Gastrocnemius medialis (tissue), 4 donors: Measurements from ENCODE around the gene RPP14. TPM values are rescaled to one million over a fixed set of nuclear protein-coding genes. Genes with fewer than 3 reads are reported as not detected.

Experiments
- ATAC-seq, 2 donors: fragments of 150-250 bp; one replicate each; pipeline ENCODE4 v1.9.1; 2016
- DNase-seq, 2 donors: peaks; one replicate each; pipeline ENCODE4 v3.0.0-alpha.2; 2019
- H3K27ac ChIP-seq, 4 donors: fragments of 200-600 bp; sonication (generic); 1 replicate in 1 of 4; 2 replicates in 3 of 4; pipeline ENCODE4 v1.5.1; 2016 to 2018; ENCODE audit warnings: mild to moderate bottlenecking in 2 of 4, moderate library complexity in 1 of 4
- H3K27me3 ChIP-seq, 3 donors: fragments of 200-600 bp; sonication (generic) in 2 of 3; 1 replicate in 1 of 3; 2 replicates in 2 of 3; pipeline versions ENCODE4 v1.5.1 to v1.6.0; 2016 to 2019; ENCODE audit warnings: mild to moderate bottlenecking in 1 of 3, moderate library complexity in 1 of 3
- H3K36me3 ChIP-seq, 2 donors: fragments of 200-600 bp; sonication (generic) in 1 of 2; one replicate each; pipeline ENCODE4 v1.5.1; 2017 to 2018
- H3K4me1 ChIP-seq, 2 donors: fragments of 200-600 bp; sonication (generic) in 1 of 2; one replicate each; pipeline ENCODE4 v1.5.1; 2016 to 2017; ENCODE audit warnings: mild to moderate bottlenecking in 2 of 2
- H3K4me3 ChIP-seq, 4 donors: fragments of 200-600 bp; sonication (generic) in 3 of 4; 1 replicate in 1 of 4; 2 replicates in 3 of 4; pipeline ENCODE4 v1.5.1; 2016 to 2019; ENCODE audit warnings: mild to moderate bottlenecking in 2 of 4
- H3K9me3 ChIP-seq, 3 donors: fragments of 200-600 bp; sonication (generic) in 2 of 3; 1 replicate in 1 of 3; 2 replicates in 2 of 3; pipeline ENCODE4 v1.5.1; 2016 to 2019
- POLR2A ChIP-seq, 2 donors: fragments of 450-650 bp; IDR thresholded peaks; one replicate each; pipeline ENCODE4 v1.6.1; 2017; ENCODE audit warnings: antibody characterized with exemption in 2 of 2, mild to moderate bottlenecking in 2 of 2, moderate library complexity in 2 of 2
- in situ Hi-C, 4 donors: fragments of 200-750 bp; cut with MboI; loops; one replicate each; pipeline versions ENCODE4 v1.15.0 to v1.8.0; 2017; ENCODE audit warnings: low sequenced_read_pairs in 4 of 4
- intact Hi-C: fragments of 100-400 bp; cut with DNase I; formaldehyde crosslinking; loops from one replicate; pipeline ENCODE4 v1.15.1; 2023; ENCODE audit warnings: low total_unique reads
- total RNA-seq, 4 donors: library from RNA; depleted of rRNA; stranded (reverse); fragments of >200 nt; gene quantifications; one replicate each; pipeline versions ENCODE4 v1.1.0 to v1.2.3, GENCODE V29; 2016
- TF ChIP-seq, protein P1 (sequence below), 5 experiments: fragments of 450-650 bp in 3 of 5; fragments of 200-600 bp in 2 of 5; sonication (generic) in 2 of 5; IDR thresholded peaks in 4 of 5; conservative IDR thresholded peaks in 1 of 5; 1 replicate in 4 of 5; 2 replicates in 1 of 5; pipeline ENCODE4 v1.5.1; 2016 to 2019; ENCODE audit warnings: antibody characterized with exemption in 5 of 5, mild to moderate bottlenecking in 3 of 5, moderate library complexity in 3 of 5

RPP14 gene
- total RNA-seq, 4 donors from 2014 or later: 16.6 to 28.9 (median 17.1) TPM

DNA sequence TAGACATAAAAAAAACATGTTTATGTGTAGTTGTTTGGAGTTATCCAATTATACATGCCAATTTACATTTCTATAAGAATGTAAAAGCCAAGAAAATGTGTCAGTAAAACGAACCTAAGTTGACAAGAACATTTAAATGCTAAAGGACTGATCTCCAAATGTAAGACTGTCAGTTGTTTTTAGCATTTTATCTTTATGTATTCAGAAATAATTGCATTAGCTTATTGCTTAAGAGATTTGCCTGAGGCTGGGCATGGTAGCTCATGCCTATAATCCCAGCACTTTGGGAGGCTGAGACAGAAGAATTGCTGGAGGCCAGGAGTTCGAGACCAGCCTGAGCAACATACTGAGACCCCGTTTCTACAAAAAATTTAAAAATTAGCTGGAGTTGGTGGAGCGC, 53.6 kb downstream of the RPP14 start:
- in situ Hi-C loops: no loop called here
- no peaks in the 10 kb centered on the region for H3K27me3 ChIP-seq
- no peak for ATAC-seq

DNA sequence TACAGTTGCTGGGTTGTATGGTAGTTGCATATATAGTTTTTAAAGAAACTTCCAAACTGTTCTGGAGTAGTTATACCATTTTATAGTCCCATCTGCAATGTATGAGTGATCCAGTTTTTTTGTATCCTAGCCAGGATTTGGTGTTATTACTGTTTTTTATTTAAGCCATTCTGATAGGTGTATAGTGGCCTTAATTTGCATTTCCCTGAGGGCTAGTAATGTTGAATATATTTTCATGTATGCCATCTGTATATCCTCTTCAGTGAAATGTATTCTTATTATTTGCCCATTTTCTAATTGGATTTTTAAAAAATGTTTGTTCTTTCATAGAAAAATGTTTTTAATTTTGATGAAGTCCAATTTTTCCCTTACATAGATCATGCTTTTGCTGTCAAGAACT, 55.8 kb downstream of the RPP14 start:
- TF ChIP-seq POLR2A (IDR thresholded peaks at IDR 0.05): no peak
- TF ChIP-seq, protein P1, sequence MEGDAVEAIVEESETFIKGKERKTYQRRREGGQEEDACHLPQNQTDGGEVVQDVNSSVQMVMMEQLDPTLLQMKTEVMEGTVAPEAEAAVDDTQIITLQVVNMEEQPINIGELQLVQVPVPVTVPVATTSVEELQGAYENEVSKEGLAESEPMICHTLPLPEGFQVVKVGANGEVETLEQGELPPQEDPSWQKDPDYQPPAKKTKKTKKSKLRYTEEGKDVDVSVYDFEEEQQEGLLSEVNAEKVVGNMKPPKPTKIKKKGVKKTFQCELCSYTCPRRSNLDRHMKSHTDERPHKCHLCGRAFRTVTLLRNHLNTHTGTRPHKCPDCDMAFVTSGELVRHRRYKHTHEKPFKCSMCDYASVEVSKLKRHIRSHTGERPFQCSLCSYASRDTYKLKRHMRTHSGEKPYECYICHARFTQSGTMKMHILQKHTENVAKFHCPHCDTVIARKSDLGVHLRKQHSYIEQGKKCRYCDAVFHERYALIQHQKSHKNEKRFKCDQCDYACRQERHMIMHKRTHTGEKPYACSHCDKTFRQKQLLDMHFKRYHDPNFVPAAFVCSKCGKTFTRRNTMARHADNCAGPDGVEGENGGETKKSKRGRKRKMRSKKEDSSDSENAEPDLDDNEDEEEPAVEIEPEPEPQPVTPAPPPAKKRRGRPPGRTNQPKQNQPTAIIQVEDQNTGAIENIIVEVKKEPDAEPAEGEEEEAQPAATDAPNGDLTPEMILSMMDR (IDR thresholded peaks at IDR 0.05 in 4 of 5, conservative IDR thresholded peaks at IDR 0.05 in 1 of 5): no peak
- intact Hi-C loops: no loop called here
- H3K4me3 ChIP-seq: no peak overlapping the region

More for the DNA sequence above, 53.6 kb downstream of the RPP14 start:
- DNase-seq: no peak
- no peaks in the 10 kb centered on the region for H3K9me3 ChIP-seq
- no peak overlapping the region for H3K27ac ChIP-seq
- intact Hi-C loops: no loop called here
- TF ChIP-seq, protein P1 (IDR thresholded peaks at IDR 0.05 in 4 of 5, conservative IDR thresholded peaks at IDR 0.05 in 1 of 5): no peak
- TF ChIP-seq POLR2A (IDR thresholded peaks at IDR 0.05): no peak
- H3K4me1 ChIP-seq: peaks cover 0 to 7% of the 10 kb centered on the region in 2 donors
- no peaks in the 10 kb centered on the region for H3K36me3 ChIP-seq
- H3K4me3 ChIP-seq: no peak overlapping the region

DNA sequence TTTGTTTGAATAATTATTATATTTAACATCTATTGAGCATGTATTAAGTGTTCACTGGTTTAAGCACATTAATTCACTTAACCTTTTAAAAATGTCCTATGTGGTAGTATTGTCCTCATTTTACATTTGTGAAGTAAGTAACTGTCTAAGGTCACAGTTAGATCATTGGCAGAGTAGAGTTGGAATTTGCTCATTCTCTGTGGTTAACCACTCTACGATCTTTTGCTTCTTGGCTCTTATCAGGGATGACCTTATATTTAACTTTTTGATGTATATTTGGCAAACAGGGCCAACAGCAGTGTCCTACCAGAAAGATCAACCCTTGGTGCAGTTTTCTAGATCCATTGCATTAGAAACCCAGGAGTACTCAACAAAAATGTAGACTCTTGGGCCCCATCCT, 60.7 kb downstream of the RPP14 start:
- no peaks in the 10 kb centered on the region for H3K9me3 ChIP-seq
- H3K27me3 ChIP-seq: no peaks in the 10 kb centered on the region
- in situ Hi-C loops: no loop called here
- intact Hi-C loops: no loop called here
- ATAC-seq (no peak), DNase-seq (no peak)
- no peak overlapping the region for H3K27ac ChIP-seq
- no peak overlapping the region for H3K4me3 ChIP-seq
- no peak for TF ChIP-seq POLR2A (IDR thresholded peaks at IDR 0.05)
- TF ChIP-seq, protein P1 (IDR thresholded peaks at IDR 0.05 in 4 of 5, conservative IDR thresholded peaks at IDR 0.05 in 1 of 5): no peak
- H3K36me3 ChIP-seq: no peaks in the 10 kb centered on the region
- H3K4me1 ChIP-seq: peaks cover 0 to 3% of the 10 kb centered on the region in 2 donors

More for the DNA sequence above, 55.8 kb downstream of the RPP14 start:
- Histone ChIP-seq H3K27ac (no peak overlapping the region), H3K36me3 (no peaks in the 10 kb centered on the region), H3K4me1 (peaks cover 0 to 3% of the 10 kb centered on the region in 2 donors), H3K27me3 (no peaks in the 10 kb centered on the region), H3K9me3 (no peaks in the 10 kb centered on the region)
- no peak for ATAC-seq
- in situ Hi-C loops: no loop called here
- no peak for DNase-seq

DNA sequence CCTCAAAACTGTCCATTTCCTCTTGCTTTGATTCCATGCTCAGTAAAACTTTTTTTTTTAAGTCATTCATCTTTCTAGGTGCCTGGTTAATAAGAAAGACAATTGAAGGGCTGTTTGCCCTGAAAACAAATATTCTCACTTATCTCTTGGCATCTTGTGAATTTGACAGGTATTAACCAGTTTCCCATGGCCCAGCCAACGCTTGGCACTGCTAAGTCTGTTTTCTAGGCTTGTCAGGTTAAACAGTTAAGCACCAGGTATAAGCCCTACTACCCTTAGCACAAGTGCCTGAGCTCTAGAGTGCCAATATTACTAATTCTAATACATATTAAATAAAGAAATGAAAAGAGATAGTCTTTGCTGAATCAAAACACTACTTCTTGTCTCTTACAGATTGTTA, 63.0 kb downstream of the RPP14 start:
- no peak overlapping the region for H3K27ac ChIP-seq
- ATAC-seq (no peak), DNase-seq (no peak)
- no peak for TF ChIP-seq POLR2A (IDR thresholded peaks at IDR 0.05)
- TF ChIP-seq, protein P1 (IDR thresholded peaks at IDR 0.05 in 4 of 5, conservative IDR thresholded peaks at IDR 0.05 in 1 of 5): no peak
- in situ Hi-C loops (no loop called here), intact Hi-C loops (no loop called here)
- H3K9me3 ChIP-seq: no peaks in the 10 kb centered on the region
- H3K36me3 ChIP-seq: no peaks in the 10 kb centered on the region
- H3K4me3 ChIP-seq: no peak overlapping the region
- H3K4me1 ChIP-seq: no peaks in the 10 kb centered on the region
- H3K27me3 ChIP-seq: no peaks in the 10 kb centered on the region

Other genes starting within 250 kb of the RPP14 start
- gene DNASE1L3, start 95.3 kb upstream of the RPP14 start, total RNA-seq: under 1 TPM in 2 of 4 donors, not detected in 2; 0.29 to 0.42 TPM
- gene ABHD6, start 68.5 kb upstream of the RPP14 start, total RNA-seq: 10 to 100 TPM in 2 of 4 donors, 1 to 10 TPM in 2; 5.8 to 14.0 (median 9.6) TPM
- gene HTD2, start 275 bp downstream of the RPP14 start, total RNA-seq: 10 to 100 TPM; 14.1 to 26.2 (median 21.7) TPM
- gene PXK, start 26.6 kb downstream of the RPP14 start, total RNA-seq: 10 to 100 TPM; 21.6 to 33.6 (median 24.4) TPM
- gene PDHB, start 127.6 kb downstream of the RPP14 start, total RNA-seq: 100 to 1,000 TPM; 131 to 195 (median 169) TPM
- gene KCTD6, start 185.9 kb downstream of the RPP14 start, total RNA-seq: 1 to 10 TPM; 4.3 to 8.3 (median 5.8) TPM
- 10 to 100 TPM in 1 of 4 donors, 1 to 10 TPM in 3; 1.6 to 10.4 (median 5.7) TPM for gene ACOX2, start 230.9 kb downstream of the RPP14 start, total RNA-seq